CD4-positive, CD25-positive, alpha-beta regulatory T cell (primary cell): ENCODE measurements around the gene ZNF454. TPM values are rescaled to one million over a fixed set of nuclear protein-coding genes. Genes with fewer than 3 reads are reported as not detected.
A peak's percentile ranks its signal among the peaks of the same experiment; 100 is the strongest.

ENCODE experiments used
- ATAC-seq, 2 donors: fragments of 150-1000 bp; cut with Tn5 transposase; one replicate each; pipeline ENCODE4 v1.10.0; 2021; ENCODE audit warnings: low read depth in 2 of 2, moderate number of reproducible peaks in 2 of 2, moderate library complexity in 1 of 2
- DNase-seq, 3 donors: peaks; one replicate each; pipeline versions ENCODE4 v3.0.0 to v3.0.0-alpha.2; 2012 to 2022; ENCODE audit warnings: mixed read lengths in 1 of 3
- H3K27ac ChIP-seq: one replicate; pipeline ENCODE4 v1.7.0; 2013; ENCODE audit warnings: mild to moderate bottlenecking, low read length; ENCODE audit not compliant: insufficient read depth, poor library complexity, severe bottlenecking
- H3K27me3 ChIP-seq: one replicate; pipeline ENCODE4 v1.7.0; 2013; ENCODE audit warnings: low read length; ENCODE audit not compliant: control insufficient read depth, insufficient read depth
- H3K36me3 ChIP-seq: one replicate; pipeline ENCODE4 v1.7.0; 2013; ENCODE audit warnings: mild to moderate bottlenecking, low read length, moderate library complexity; ENCODE audit not compliant: control insufficient read depth, insufficient read depth
- H3K4me1 ChIP-seq: 2 replicates; pipeline ENCODE4 v1.7.0; 2013; ENCODE audit warnings: mild to moderate bottlenecking, low read length; ENCODE audit not compliant: insufficient read depth, control insufficient read depth, poor library complexity, severe bottlenecking
- H3K4me3 ChIP-seq: one replicate; pipeline ENCODE4 v1.7.0; 2013; ENCODE audit warnings: low read depth, mild to moderate bottlenecking, low read length, moderate library complexity
- H3K9me3 ChIP-seq, 2 experiments: 1 replicate in 1 of 2; 2 replicates in 1 of 2; pipeline ENCODE4 v1.7.0; 2013; ENCODE audit warnings: low read length in 2 of 2, mild to moderate bottlenecking in 1 of 2, moderate library complexity in 1 of 2; ENCODE audit not compliant: control insufficient read depth in 2 of 2
- H3K27ac Mint-ChIP-seq, 3 donors: one replicate each; pipeline ENCODE4 v1.8.0; 2020 to 2022; ENCODE audit warnings: mild to moderate bottlenecking in 3 of 3, mixed read lengths in 3 of 3, moderate library complexity in 2 of 3
- H3K27me3 Mint-ChIP-seq: one replicate; pipeline ENCODE4 v1.8.0; 2022; ENCODE audit warnings: mild to moderate bottlenecking, mixed read lengths
- H3K36me3 Mint-ChIP-seq: one replicate; pipeline ENCODE4 v1.8.0; 2020; ENCODE audit warnings: mixed read lengths
- H3K4me1 Mint-ChIP-seq, 4 donors: one replicate each; pipeline ENCODE4 v1.8.0; 2020 to 2022; ENCODE audit warnings: mixed read lengths in 4 of 4, mild to moderate bottlenecking in 1 of 4
- H3K4me3 Mint-ChIP-seq, 4 donors: one replicate each; pipeline ENCODE4 v1.8.0; 2020 to 2022; ENCODE audit warnings: mild to moderate bottlenecking in 4 of 4, mixed read lengths in 4 of 4, moderate library complexity in 3 of 4
- H3K9me3 Mint-ChIP-seq, 7 donors: one replicate each; pipeline ENCODE4 v1.8.0; 2020 to 2022; ENCODE audit warnings: mixed read lengths in 7 of 7, mild to moderate bottlenecking in 3 of 7, moderate library complexity in 2 of 7
- polyA plus RNA-seq, 4 donors: library from polyadenylated mRNA; unstranded; fragments of 300-500 nt; fragmentation: Illumina TruSeq; gene quantifications; one replicate each; pipeline ENCODE4 v1.2.3, GENCODE V29; 2021
- total RNA-seq: library from RNA; stranded (reverse); gene quantifications from one replicate; pipeline ENCODE4 v1.2.3, GENCODE V29; 2022

Gene ZNF454
- total and polyA plus RNA-seq, 5 donors from 2014 or later: 0.17 TPM; not detected in 4

DNA sequence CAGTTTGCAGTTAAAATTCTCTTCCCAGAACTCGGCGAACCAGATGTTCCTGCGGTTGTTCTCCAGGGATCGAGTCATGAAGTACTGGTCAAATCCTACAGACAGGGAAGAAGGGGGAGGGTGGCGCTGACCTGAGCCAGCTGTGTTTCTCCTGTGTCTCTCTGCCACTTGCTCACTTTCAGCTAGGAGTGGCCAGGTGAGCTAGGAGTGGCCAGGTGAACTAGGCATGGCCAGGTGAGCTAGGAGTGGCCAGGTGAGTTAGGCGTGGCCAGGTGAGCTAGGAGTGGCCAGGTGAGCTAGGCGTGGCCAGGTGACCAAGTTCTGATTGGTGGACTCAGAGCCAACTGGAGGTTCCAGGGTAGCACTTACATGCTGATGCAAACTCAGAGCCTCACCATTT, 48.3 kb downstream of the ZNF454 start:
- peaks cover 3 to 24% of the 10 kb centered on the region in 2 experiments for H3K9me3 ChIP-seq
- no peaks in the 10 kb centered on the region for H3K27me3 ChIP-seq
- no peak for DNase-seq
- no peaks in the 10 kb centered on the region for H3K4me1 ChIP-seq
- H3K27ac ChIP-seq: no peak overlapping the region
- H3K4me3 ChIP-seq: no peak overlapping the region
- no peaks in the 10 kb centered on the region for H3K36me3 Mint-ChIP-seq
- H3K27me3 Mint-ChIP-seq: peaks cover 4% of the 10 kb centered on the region
- no peak for ATAC-seq
- H3K4me1 Mint-ChIP-seq: peaks cover 0 to 4% (median 0%) of the 10 kb centered on the region in 4 donors
- peak overlapping the region in 1 of 4 donors; percentile 27 for H3K4me3 Mint-ChIP-seq
- peaks cover 0 to 18% (median 3%) of the 10 kb centered on the region in 7 donors for H3K9me3 Mint-ChIP-seq
- no peaks in the 10 kb centered on the region for H3K36me3 ChIP-seq
- H3K27ac Mint-ChIP-seq: no peak overlapping the region

DNA sequence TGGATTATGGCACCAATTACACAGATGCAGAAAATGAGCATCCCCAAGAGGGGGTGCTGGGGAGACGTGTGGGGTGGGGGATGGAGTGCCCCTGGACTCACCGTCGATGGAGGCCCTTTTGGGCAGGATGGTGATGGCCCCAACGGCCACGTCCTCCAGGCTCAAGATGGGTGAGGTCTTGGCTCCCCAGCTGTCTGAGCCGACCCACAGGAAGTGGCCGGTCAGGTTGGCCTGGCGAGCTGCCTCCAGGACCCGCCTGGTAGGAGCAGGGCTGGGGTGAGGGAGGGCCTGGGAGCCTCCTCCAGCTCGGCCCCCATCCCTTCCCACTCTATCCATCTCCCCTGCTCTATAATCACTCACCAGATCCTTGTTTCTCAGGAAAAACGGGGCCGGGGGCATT, 49.5 kb downstream of the ZNF454 start:
- Histone ChIP-seq H3K27me3 (no peaks in the 10 kb centered on the region), H3K4me1 (no peaks in the 10 kb centered on the region), H3K36me3 (no peaks in the 10 kb centered on the region), H3K27ac (no peak overlapping the region), H3K4me3 (no peak overlapping the region), H3K9me3 (peaks cover 3 to 24% of the 10 kb centered on the region in 2 experiments)
- H3K27ac Mint-ChIP-seq: no peak overlapping the region
- H3K4me3 Mint-ChIP-seq: no peak overlapping the region
- peaks cover 0 to 19% (median 3%) of the 10 kb centered on the region in 7 donors for H3K9me3 Mint-ChIP-seq
- ATAC-seq (no peak), DNase-seq (no peak)
- H3K36me3 Mint-ChIP-seq: no peaks in the 10 kb centered on the region
- peaks cover 0 to 7% (median 1%) of the 10 kb centered on the region in 4 donors for H3K4me1 Mint-ChIP-seq
- H3K27me3 Mint-ChIP-seq: peaks cover 8% of the 10 kb centered on the region

DNA sequence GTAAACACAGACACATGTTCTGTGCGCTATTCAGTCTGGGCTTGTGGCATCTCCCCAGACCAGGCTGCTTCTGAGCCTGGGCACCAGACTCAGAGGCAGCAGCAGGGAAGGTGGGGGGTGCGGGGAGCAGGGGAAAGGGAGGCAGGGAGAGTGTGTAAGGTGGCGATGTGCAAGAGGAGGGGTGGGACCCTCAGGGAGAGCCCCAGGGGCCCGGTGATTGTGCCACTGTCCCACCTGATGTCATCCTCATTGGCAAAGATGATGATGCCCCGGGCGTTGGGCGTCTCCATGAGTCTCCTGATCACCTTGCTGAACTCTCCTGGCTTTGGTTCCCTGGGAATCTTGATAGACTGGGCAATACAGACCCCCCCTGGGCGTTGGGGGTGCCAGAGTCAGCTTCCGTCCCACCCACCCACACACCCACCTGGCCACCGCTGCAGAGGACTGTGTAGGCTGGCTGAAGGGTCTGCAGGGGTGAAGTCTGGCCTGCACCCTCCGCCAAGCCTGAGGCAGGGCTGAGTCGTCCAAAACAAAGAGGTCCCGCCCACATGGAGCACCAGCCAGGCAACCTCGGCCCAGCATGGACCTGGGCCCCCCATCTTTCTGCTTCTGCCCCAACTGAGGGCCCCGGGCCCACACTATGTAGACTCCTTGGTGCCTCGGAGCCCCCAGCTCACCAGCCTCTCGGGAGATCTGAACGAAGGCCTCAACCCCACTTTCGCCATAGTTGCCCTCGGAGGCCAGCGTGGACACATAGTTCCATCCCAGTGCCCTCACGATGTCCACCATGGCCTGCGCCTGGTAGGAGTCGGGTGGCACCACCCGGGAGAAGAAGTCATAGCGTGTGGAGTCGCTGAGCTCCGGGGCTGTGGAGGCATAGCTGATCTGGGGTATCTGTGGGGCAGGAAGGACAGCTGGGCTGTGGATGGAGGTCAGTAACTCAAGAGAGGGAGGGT, 50.5 kb downstream of the ZNF454 start:
- ATAC-seq (no peak), DNase-seq (no peak)
- peaks cover 3 to 16% of the 10 kb centered on the region in 2 experiments for H3K9me3 ChIP-seq
- peaks cover 0 to 20% (median 1%) of the 10 kb centered on the region in 7 donors for H3K9me3 Mint-ChIP-seq
- H3K27me3 ChIP-seq: no peaks in the 10 kb centered on the region
- H3K36me3 ChIP-seq: no peaks in the 10 kb centered on the region
- H3K27ac Mint-ChIP-seq: no peak overlapping the region
- no peak overlapping the region for H3K27ac ChIP-seq
- H3K4me3 Mint-ChIP-seq: no peak overlapping the region
- peaks cover 12% of the 10 kb centered on the region for H3K27me3 Mint-ChIP-seq
- no peaks in the 10 kb centered on the region for H3K4me1 ChIP-seq
- H3K4me1 Mint-ChIP-seq: peaks cover 0 to 8% (median 1%) of the 10 kb centered on the region in 4 donors
- no peaks in the 10 kb centered on the region for H3K36me3 Mint-ChIP-seq
- no peak overlapping the region for H3K4me3 ChIP-seq

GRCh38 chr5:178992291-178992895, 51.4 kb downstream of the ZNF454 start:
- peaks cover 0 to 8% (median 1%) of the 10 kb centered on the region in 4 donors for H3K4me1 Mint-ChIP-seq
- H3K9me3 Mint-ChIP-seq: peaks cover 0 to 14% (median 1%) of the 10 kb centered on the region in 7 donors

GRCh38 chr5:178993236-178993765, 52.3 kb downstream of the ZNF454 start:
- ATAC-seq (no peak), DNase-seq (no peak)
- peaks cover 12% of the 10 kb centered on the region for H3K27me3 Mint-ChIP-seq
- no peak overlapping the region for H3K27ac ChIP-seq
- H3K36me3 Mint-ChIP-seq: no peaks in the 10 kb centered on the region
- H3K4me3 ChIP-seq: no peak overlapping the region
- H3K27ac Mint-ChIP-seq: peak overlapping the region in 1 of 3 donors; percentile 83
- no peaks in the 10 kb centered on the region for H3K27me3 ChIP-seq
- H3K4me1 ChIP-seq: no peaks in the 10 kb centered on the region
- peaks cover 3 to 6% of the 10 kb centered on the region in 2 experiments for H3K9me3 ChIP-seq
- H3K4me3 Mint-ChIP-seq: no peak overlapping the region
- no peaks in the 10 kb centered on the region for H3K36me3 ChIP-seq
- peaks cover 0 to 8% (median 1%) of the 10 kb centered on the region in 4 donors for H3K4me1 Mint-ChIP-seq
- H3K9me3 Mint-ChIP-seq: peaks cover 0 to 12% (median 0%) of the 10 kb centered on the region in 7 donors

More at GRCh38 chr5:178992291-178992895, 51.4 kb downstream of the ZNF454 start:
- Mint-ChIP-seq H3K27ac (no peak overlapping the region), H3K4me3 (no peak overlapping the region), H3K36me3 (no peaks in the 10 kb centered on the region), H3K27me3 (peaks cover 12% of the 10 kb centered on the region)
- H3K36me3 ChIP-seq: no peaks in the 10 kb centered on the region
- ATAC-seq (no peak), DNase-seq (no peak)
- no peak overlapping the region for H3K4me3 ChIP-seq
- H3K27ac ChIP-seq: no peak overlapping the region
- H3K9me3 ChIP-seq: peaks cover 3 to 7% of the 10 kb centered on the region in 2 experiments
- H3K27me3 ChIP-seq: no peaks in the 10 kb centered on the region
- no peaks in the 10 kb centered on the region for H3K4me1 ChIP-seq

DNA sequence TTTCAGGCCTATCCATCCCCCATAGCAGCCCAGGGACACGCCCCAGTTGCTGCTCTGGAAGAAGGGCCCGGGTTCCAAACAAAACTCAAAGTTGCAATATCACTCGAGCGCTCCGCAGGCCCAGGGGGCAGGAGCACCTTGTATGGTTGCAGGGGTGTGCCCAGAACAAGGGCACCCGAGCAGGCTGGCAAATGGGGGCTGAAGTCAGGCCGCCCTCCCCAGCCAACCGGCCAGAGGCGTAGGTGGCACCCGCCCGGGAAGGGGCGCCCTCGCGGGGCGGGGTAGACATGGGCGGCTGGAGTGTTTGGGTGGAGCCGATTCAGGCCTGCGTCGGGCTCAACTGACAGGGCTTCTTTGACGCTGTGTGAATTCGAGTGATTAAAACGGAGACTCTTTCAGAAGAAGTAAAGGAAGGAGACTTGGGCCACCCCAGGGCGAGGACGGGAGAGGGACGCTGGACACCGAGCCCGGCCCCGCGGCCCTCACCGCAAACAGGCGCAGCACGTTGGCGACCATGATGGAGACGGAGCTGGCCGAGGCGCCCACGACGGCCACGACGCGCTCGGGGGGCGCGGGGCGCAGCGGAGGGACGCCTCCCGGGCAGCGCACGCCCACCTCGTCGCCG, 53.1 kb downstream of the ZNF454 start:
- H3K27me3 Mint-ChIP-seq: peaks cover 12% of the 10 kb centered on the region
- DNase-seq (no peak), ATAC-seq (no peak)
- H3K9me3 Mint-ChIP-seq: peaks cover 0 to 15% (median 0%) of the 10 kb centered on the region in 7 donors
- H3K27me3 ChIP-seq: no peaks in the 10 kb centered on the region
- no peaks in the 10 kb centered on the region for H3K4me1 ChIP-seq
- H3K36me3 ChIP-seq: no peaks in the 10 kb centered on the region
- peaks cover 0 to 8% (median 1%) of the 10 kb centered on the region in 4 donors for H3K4me1 Mint-ChIP-seq
- H3K36me3 Mint-ChIP-seq: no peaks in the 10 kb centered on the region
- H3K27ac Mint-ChIP-seq: no peak overlapping the region
- H3K4me3 ChIP-seq: no peak overlapping the region
- H3K4me3 Mint-ChIP-seq: no peak overlapping the region
- no peak overlapping the region for H3K27ac ChIP-seq
- H3K9me3 ChIP-seq: peaks cover 3 to 6% of the 10 kb centered on the region in 2 experiments

DNA sequence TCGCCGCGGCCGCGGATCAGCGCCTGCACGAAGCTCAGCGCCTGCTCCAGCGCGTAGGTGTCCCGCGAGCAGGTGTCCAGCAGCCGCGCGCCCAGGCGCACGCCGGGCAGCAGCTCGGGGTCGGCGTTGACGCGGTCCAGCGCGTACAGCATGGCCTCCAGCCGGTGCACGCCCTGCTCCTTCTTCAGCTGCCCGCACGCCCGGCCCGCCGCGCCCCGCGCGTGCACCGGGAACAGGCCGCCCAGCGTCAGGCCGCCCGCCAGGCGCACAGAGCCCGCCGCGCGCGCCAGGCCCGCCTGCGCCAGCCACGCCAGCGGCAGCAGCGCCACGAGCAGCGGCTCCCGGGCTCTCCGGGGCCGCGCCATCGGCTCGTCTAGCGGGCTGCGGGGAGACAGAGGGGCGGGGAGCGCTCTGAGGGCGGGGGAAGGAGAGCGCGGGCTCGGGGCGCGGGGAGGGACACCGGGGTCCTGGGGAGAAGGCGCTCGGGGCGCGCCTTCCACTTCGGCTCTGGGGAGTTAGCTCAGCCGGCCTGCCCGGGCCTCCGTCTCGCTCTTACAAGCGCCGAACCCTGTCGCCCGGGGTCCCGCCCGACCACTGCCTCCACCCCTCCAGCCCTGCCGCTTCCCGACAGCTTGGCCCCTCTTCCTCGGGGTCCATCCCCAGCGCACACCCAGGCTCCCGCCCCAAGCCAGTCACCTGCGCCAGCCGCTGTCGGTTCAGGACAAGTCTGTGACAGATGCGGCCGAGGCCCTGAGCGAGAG, 53.8 kb downstream of the ZNF454 start, which contains the start of gene GRM6:
Gene GRM6 (minus strand): TSS at position 741 of the 761 bp plus-strand sequence. CDS start 376 bp downstream, at position 365.
- Mint-ChIP-seq H3K27me3 (peaks cover 12% of the 10 kb centered on the region), H3K4me1 (peaks cover 0 to 8% (median 1%) of the 10 kb centered on the region in 4 donors), H3K27ac (no peak within 1 kb of the TSS), H3K9me3 (peaks cover 0 to 11% (median 0%) of the 10 kb centered on the region in 7 donors), H3K4me3 (no peak within 1 kb of the TSS), H3K36me3 (no peaks in the 10 kb centered on the region)
- H3K4me1 ChIP-seq: no peaks in the 10 kb centered on the region
- H3K9me3 ChIP-seq: peaks cover 0 to 4% of the 10 kb centered on the region in 2 experiments
- H3K36me3 ChIP-seq: no peaks in the 10 kb centered on the region
- H3K4me3 ChIP-seq: no peak within 1 kb of the TSS
- ATAC-seq: no peak
- H3K27ac ChIP-seq: no peak within 1 kb of the TSS
- no peaks in the 10 kb centered on the region for H3K27me3 ChIP-seq
- no peak for DNase-seq
